GM21423 (cell line): ENCODE data around the gene YIPF1.
"Not testable (repeated sequence)": the region's sequence is repeated elsewhere in the genome, so short reads cannot be mapped to it uniquely, and the experiment has no call there.

Experiments
- ATAC-seq: cut with Tn5 transposase; IDR thresholded peaks from one replicate; pipeline ENCODE4 v1.9.1; 2021; ENCODE audit warnings: mild to moderate bottlenecking, moderate library complexity; ENCODE audit not compliant: unreplicated experiment

The YIPF1 gene

DNA sequence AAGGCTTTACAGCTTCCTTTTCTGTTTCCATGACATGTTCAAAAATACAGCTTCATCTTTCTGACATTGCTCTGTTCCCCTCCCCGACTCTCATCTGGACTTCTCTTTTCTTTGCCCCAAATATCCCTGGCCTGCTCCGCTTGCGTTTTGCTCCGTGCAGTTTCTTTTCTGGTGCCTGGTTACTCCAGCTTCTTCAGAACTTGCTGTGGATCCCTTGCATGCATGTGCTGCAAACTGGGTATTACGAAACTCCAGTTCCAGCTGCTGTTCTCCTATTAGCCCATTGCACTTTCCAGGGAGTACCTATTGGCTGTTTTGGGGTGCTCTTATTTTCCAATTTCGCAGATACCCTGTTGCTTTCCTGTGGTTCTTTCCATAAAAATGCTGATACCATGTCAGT is 41.6 kb downstream of the YIPF1 start:
- no peak for ATAC-seq

DNA sequence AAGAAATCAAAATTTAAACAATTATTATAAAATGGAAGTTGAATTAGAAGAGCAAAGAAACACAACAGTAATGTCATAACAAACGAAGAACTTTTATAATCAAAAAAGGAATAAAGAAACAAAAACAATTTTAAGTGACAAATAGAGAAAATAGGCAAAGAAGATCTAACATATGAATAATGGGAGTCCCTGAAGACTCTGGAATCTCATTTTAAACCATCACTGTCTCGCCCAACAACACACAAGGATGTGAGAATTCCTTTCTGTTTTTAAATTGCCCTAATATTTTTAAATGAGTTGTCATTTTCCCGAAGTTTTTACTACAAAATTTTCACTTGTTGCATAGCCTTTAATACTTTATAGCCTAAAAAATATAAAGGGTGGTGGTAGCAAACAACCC is 47.2 kb downstream of the YIPF1 start:
- ATAC-seq = no peak

DNA sequence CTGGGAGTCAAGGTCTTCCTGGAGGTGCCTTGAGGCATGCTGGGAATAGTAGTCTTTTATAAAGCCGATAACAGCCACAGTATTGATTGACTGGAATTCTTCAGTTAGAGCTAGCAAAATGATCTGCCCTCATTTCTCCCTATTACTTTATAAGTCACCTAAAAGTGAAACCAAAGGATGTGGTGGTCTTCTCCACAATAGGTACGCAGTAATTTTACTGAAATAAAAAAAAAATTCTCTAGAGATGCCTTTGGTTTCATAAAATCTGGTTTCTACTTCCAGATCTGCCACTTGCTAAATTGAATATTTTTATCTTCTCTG is 51.0 kb downstream of the YIPF1 start:
- ATAC-seq = no peak

DNA sequence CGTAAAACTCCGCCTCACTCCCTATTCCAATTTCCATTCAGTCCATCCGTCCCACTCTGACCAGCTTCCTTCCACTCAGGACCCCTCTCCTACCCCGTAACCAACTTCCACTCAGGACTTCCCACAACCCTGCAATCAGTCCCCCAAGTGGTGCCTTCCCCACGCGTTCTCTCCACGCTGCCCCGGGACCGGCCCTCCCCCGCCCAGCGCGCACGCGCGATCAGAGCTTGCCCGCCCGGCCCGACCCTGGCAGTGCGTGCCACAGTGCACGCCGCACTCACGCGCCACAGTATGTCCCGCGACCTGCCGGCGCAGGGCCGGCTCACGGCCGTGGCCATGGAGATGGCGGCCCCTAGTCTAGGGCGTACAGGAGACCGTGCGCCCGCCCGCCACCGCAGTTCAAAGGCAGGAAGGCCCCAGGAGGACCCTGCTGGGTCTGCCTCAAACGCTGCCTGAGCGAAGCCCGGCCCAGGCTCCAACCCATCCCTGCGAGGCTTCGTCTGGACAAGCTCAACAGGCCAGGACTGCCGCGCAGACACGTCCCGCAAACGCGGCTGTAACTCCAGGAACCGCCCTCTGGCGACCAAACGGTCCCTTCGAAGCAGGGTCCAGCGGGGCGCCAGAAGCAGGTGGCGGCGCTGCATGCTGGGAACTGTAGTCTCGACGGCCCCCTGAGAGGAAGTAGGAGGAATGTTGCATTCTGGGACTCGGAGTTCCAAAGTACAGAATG is 51.5 kb downstream of the YIPF1 start, which contains the start of gene NDC1:
Gene NDC1, minus strand, starts transcription at position 373 of the 730 bp plus-strand sequence. Its CDS starts 35 bp downstream, at position 338.
- ATAC-seq = peak; percentile 88

DNA sequence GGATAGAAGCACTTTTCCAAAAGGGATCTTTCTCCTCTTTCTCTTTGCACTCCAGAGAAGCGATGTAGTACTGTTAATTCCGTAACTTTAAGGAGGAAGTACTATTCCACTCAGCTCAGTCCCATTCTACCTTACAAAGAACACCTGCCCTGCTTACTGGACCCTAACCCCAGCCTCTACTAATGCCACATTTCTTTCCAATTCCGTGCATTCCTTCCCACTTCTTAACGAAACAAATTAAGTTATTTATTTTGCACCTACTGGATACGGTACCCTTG is 52.0 kb downstream of the YIPF1 start:
- ATAC-seq = no peak

DNA sequence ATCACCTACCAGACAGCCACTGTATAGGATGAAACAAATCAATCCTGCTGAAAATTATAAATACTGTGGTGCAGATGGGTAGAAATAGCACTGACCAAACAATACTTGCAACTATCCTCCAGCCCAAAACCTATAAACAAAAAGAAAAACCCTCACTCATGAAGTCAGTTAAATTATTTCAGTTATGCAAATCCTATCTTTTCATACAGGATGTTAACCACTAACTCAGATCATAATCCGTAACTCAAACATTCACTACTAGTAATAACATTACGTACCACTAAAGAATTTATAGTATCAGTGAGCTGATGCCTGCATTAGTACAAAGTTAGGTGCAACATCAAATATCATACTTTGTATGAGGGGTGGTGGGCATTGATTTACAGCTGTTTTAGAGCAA is 54.1 kb downstream of the YIPF1 start:
- ATAC-seq = no peak

GRCh38 chr1:53834776-53835175 is 54.8 kb downstream of the YIPF1 start:
- no peak for ATAC-seq

- ATAC-seq = no peak
Observed at GRCh38 chr1:53833393-53833792, 56.2 kb downstream of the YIPF1 start.

- no peak for ATAC-seq
Observed at GRCh38 chr1:53826367-53826766, 63.2 kb downstream of the YIPF1 start.

GRCh38 chr1:53825306-53825705 is 64.3 kb downstream of the YIPF1 start:
- no peak for ATAC-seq

DNA sequence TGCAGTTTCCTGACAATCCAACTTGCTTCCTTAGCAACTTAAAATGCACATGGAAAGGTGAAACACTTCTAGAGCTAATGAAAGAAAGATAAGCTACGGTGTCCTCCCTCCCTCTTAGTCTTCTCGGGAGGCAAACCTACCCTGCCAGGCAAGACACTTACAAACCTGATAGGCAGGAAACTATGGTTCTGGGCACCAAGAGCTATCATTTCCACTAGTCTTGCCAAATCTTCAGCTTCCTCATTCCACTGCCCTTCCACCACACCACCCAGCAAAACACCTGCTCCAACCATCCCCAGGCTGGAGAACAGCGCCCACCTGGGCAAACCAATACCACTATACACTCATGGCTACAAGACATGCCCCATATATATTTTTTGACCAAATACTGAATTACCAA is 66.7 kb downstream of the YIPF1 start:
- ATAC-seq = no peak

- no peak for ATAC-seq
Observed at GRCh38 chr1:53821380-53821779, 68.2 kb downstream of the YIPF1 start.

- no peak for ATAC-seq
Observed at GRCh38 chr1:53819387-53819786, 70.2 kb downstream of the YIPF1 start.

DNA sequence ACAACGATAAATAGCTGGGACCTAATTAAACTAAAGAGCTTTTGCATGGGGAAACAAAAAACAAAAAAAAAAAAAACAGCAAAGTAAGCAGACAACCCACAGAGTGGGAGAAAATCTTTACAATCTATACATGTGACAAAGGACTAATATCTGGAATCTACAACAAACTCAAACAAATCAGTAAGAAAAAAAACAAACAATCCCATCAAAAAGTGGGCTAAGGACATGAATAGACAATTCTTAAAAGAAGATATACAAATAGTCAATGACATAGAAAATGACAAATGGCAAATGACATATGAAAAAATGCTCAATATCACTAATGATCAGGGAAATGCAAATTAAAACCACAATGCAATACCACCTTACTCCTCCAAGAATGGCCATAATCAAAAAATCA is 73.0 kb downstream of the YIPF1 start:
- ATAC-seq = not testable (repeated sequence)

GRCh38 chr1:53815484-53815883 is 74.1 kb downstream of the YIPF1 start:
- not testable (repeated sequence) for ATAC-seq

- ATAC-seq = no peak
Observed at GRCh38 chr1:53811414-53811851, 78.2 kb downstream of the YIPF1 start.

- no peak for ATAC-seq
Observed at GRCh38 chr1:53810497-53810896, 79.1 kb downstream of the YIPF1 start.

DNA sequence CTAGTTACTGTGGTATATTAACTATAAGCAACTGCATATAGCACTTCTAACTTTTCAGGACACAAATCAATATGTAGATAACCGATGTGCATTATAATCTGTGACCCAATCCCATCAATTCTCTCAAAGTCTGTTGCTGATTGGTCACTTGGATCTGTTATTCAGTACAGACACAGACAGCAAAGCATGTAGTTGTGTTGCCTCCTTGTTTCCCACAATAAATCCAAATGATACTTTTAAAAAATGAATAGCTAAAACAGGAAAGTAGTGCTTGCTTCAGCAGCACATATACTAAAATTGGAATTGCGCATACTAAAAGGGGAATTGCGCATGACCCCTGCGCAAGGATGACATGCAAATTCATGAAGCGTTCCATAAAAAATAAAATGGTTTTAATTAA is 79.6 kb downstream of the YIPF1 start:
- no peak for ATAC-seq

GRCh38 chr1:53807916-53808315 is 81.7 kb downstream of the YIPF1 start:
- ATAC-seq = no peak

DNA sequence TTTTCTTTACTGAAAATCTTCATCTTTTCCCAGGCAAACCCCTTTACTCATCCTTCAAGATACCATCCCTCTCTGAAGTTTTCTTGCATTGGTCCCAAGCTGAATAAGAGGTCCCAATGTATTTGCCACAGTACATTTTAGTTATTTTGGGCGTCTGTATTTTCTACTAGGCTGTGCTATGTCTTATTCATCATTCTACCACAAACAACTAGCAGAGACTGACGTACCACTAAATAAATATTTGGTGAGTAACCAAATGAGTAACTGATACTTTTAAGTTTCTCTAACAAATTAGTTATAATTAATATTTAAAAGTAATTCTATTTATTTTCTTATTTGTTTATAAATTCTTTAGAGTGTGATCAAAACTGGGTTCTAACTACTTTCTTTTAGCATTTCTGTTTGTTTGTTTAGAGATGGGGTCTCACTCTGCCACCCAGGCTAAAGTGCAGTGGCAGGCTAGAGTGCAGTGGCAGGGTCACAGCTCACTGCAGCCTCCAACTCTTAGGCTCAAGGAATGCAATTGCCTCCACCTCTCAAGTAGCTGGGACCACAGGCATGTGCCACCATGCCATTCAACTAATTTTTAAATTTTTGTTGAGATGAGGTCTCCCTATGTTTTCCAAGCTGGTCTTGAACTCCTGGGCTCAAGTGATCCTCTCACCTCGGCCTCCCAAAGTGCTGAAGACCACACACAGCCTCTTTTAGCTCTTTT is 84.6 kb downstream of the YIPF1 start:
- ATAC-seq = no peak

DNA sequence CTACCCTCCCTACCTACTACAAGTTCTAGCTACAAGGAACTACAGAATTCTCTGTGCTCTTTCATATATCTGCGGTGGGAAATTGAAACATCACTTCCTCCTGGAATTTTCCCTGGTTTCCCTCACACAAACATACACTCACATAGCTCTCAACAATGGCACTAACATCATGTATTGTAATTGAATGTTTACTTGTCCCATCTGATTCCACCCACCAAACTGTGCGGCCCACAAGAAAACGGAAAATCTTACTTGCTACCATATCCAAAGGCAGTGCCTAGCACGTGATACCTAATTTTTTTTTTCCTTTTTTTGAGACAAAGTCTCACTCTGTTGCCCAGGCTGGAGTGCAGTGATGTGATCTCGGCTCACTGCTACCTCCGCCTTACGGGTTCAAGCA is 85.4 kb downstream of the YIPF1 start:
- no peak for ATAC-seq
